ENCODE data around the gene F12. TPM values are rescaled to one million over a fixed set of nuclear protein-coding genes. Genes with fewer than 3 reads are reported as not detected.

Gene F12
- total RNA-seq, 1 experiment from 2014 or later, result 13.4 TPM

- no peak for DNase-seq (ENCODE audit: low read depth, low spot score)
- no peak overlapping the region for H3K4me3 ChIP-seq (ENCODE audit: low read depth in 2 of 2, low read length in 2 of 2)
- H3K9me3 ChIP-seq (ENCODE audit: control insufficient read depth, insufficient read depth, low read depth, low read length), result no peaks in the 10 kb centered on the region
- intact Hi-C loops (cut with micrococcal nuclease; ENCODE audit: unreplicated experiment), result no loop called here
- in situ Hi-C loops (cut with HindIII; ENCODE audit: low pct_unique_long_range_greater_than_20kb, low sequenced_read_pairs), result no loop called here
- BruUV-seq (replicated peaks), result no TSS peak
- TF ChIP-seq POLR2AphosphoS5 (IDR thresholded peaks at IDR 0.05; ENCODE audit: low read depth, low read length) (no peak), SIN3A (IDR thresholded peaks at IDR 0.05; ENCODE audit: borderline replicate concordance, insufficient read depth, low read depth, low read length) (no peak), CTCF (IDR thresholded peaks at IDR 0.05) (no peak), TCF7L2 (IDR thresholded peaks at IDR 0.05; ENCODE audit: low read depth, low read length) (no peak), REST (IDR thresholded peaks at IDR 0.05; ENCODE audit: insufficient read depth in 1 of 2, low read depth in 2 of 2, low read length in 1 of 2) (no peak)
- no peak overlapping the region for H3K27ac ChIP-seq (ENCODE audit: low read length)
- no peaks in the 10 kb centered on the region for H3K27me3 ChIP-seq (ENCODE audit: control insufficient read depth, insufficient read depth, low read length)
- ATAC-seq, result no peak
- H3K36me3 ChIP-seq (ENCODE audit: control insufficient read depth, insufficient read depth, low read length), result peaks cover 2% of the 10 kb centered on the region; the same call in 1 of the 2 replicates
- H3K4me1 ChIP-seq (ENCODE audit: control insufficient read depth, insufficient read depth, low read length), result peaks cover 18% of the 10 kb centered on the region
- ChIA-PET POLR2A (interaction anchor here (1.1 kb wide), 2 partner anchors 18 to 26 kb away, joined by 8 read pairs; no protein-coding TSS in a partner anchor), CTCF (interaction anchor here (0.5 to 1.3 kb wide), 2 partner anchors 39 to 1807 kb away, joined by 3 to 5 read pairs; no protein-coding TSS in a partner anchor)
Measured at GRCh38 chr5:177429248-177430040, 20.1 kb upstream of the F12 start.

GRCh38 chr5:177428574-177429217 lies 19.3 kb upstream of the F12 start:
- TF ChIP-seq TCF7L2 (IDR thresholded peaks at IDR 0.05; ENCODE audit: low read depth, low read length) (no peak), SIN3A (IDR thresholded peaks at IDR 0.05; ENCODE audit: borderline replicate concordance, insufficient read depth, low read depth, low read length) (no peak), CTCF (IDR thresholded peaks at IDR 0.05) (no peak), POLR2AphosphoS5 (IDR thresholded peaks at IDR 0.05; ENCODE audit: low read depth, low read length) (no peak), REST (IDR thresholded peaks at IDR 0.05; ENCODE audit: insufficient read depth in 1 of 2, low read depth in 2 of 2, low read length in 1 of 2) (no peak)
- H3K4me3 ChIP-seq (ENCODE audit: low read depth in 2 of 2, low read length in 2 of 2), result no peak overlapping the region
- peaks cover 2% of the 10 kb centered on the region; the same call in 1 of the 2 replicates for H3K36me3 ChIP-seq (ENCODE audit: control insufficient read depth, insufficient read depth, low read length)
- H3K27ac ChIP-seq (ENCODE audit: low read length), result no peak overlapping the region
- no peaks in the 10 kb centered on the region for H3K9me3 ChIP-seq (ENCODE audit: control insufficient read depth, insufficient read depth, low read depth, low read length)
- H3K27me3 ChIP-seq (ENCODE audit: control insufficient read depth, insufficient read depth, low read length), result no peaks in the 10 kb centered on the region
- intact Hi-C loops (cut with micrococcal nuclease; ENCODE audit: unreplicated experiment) (no loop called here), in situ Hi-C loops (cut with HindIII; ENCODE audit: low pct_unique_long_range_greater_than_20kb, low sequenced_read_pairs) (no loop called here)
- no peak for ATAC-seq
- no TSS peak for BruUV-seq (replicated peaks)
- ChIA-PET POLR2A (interaction anchor here (1.1 kb wide), 1 partner anchor 19 kb away, joined by 8 read pairs; no protein-coding TSS in a partner anchor), CTCF (interaction anchor here (0.5 to 1.3 kb wide), 2 partner anchors 38 to 1807 kb away, joined by 3 to 5 read pairs; no protein-coding TSS in a partner anchor)
- no peak for DNase-seq (ENCODE audit: low read depth, low spot score)
- H3K4me1 ChIP-seq (ENCODE audit: control insufficient read depth, insufficient read depth, low read length), result peaks cover 18% of the 10 kb centered on the region

All from Panc1 (cell line).